Measurements from ENCODE around the gene TNRC6C.
A peak's percentile ranks its signal among the peaks of the same experiment; 100 is the strongest.
"Not testable (repeated sequence)": the region's sequence is repeated elsewhere in the genome, so short reads cannot be mapped to it uniquely, and the experiment has no call there.

TNRC6C gene

GRCh38 chr17:78114831-78115723 lies 156.6 kb downstream of the TNRC6C start:
- DNase-seq = peak; percentile 2

- not testable (repeated sequence) for DNase-seq
These were observed 157.3 kb downstream of the TNRC6C start for GRCh38 chr17:78115803-78116202.

GRCh38 chr17:78116411-78116810 lies 157.9 kb downstream of the TNRC6C start:
- DNase-seq = peak; percentile 1

GRCh38 chr17:78117027-78117981 lies 158.8 kb downstream of the TNRC6C start:
- DNase-seq = peak; percentile 56

GRCh38 chr17:78118801-78119241 lies 160.3 kb downstream of the TNRC6C start:
- DNase-seq = peak; percentile 2

GRCh38 chr17:78120537-78120936 lies 162.0 kb downstream of the TNRC6C start:
- no peak for DNase-seq

- DNase-seq = peak; percentile 75
These were observed 162.7 kb downstream of the TNRC6C start for GRCh38 chr17:78120971-78121800.

- DNase-seq = no peak
These were observed 163.3 kb downstream of the TNRC6C start for GRCh38 chr17:78121801-78122215.

GRCh38 chr17:78122216-78122930 lies 163.9 kb downstream of the TNRC6C start:
- peak; percentile 36 for DNase-seq

- DNase-seq = peak; percentile 38
These were observed 164.4 kb downstream of the TNRC6C start for GRCh38 chr17:78122931-78123249.

- no peak for DNase-seq
These were observed 164.9 kb downstream of the TNRC6C start for GRCh38 chr17:78123258-78123929.

- peak; percentile 41 for DNase-seq
These were observed 165.8 kb downstream of the TNRC6C start for GRCh38 chr17:78124081-78124835.

GRCh38 chr17:78124836-78125137 lies 166.3 kb downstream of the TNRC6C start:
- no peak for DNase-seq

GRCh38 chr17:78125138-78125913 lies 166.8 kb downstream of the TNRC6C start:
- peak; percentile 71 for DNase-seq

GRCh38 chr17:78125976-78126894 lies 167.7 kb downstream of the TNRC6C start:
- no peak for DNase-seq

- no peak for DNase-seq
These were observed 168.4 kb downstream of the TNRC6C start for GRCh38 chr17:78126895-78127238.

GRCh38 chr17:78127239-78127887 lies 168.9 kb downstream of the TNRC6C start:
- DNase-seq = peak; percentile 78

- DNase-seq = peak; percentile 43
These were observed 169.5 kb downstream of the TNRC6C start for GRCh38 chr17:78127888-78128550.

All from CD4-positive, alpha-beta T cell treated with Interleukin-17A for 4 hours (primary cell).